H1 (cell line): ENCODE measurements around the gene G6PC3. TPM values are rescaled to one million over a fixed set of nuclear protein-coding genes. Genes with fewer than 3 reads are reported as not detected.

Experiments used
- CTCF ChIA-PET: fragments of 300-600 bp; sonication (Branson Sonifier 250); formaldehyde crosslinking; loops from one replicate; lab custom pipeline; 2021; ENCODE audit not compliant: partially characterized antibody; lab: Charles Lee
- POLR2A ChIA-PET: fragments of 300-600 bp; sonication (Branson Sonifier 250); formaldehyde crosslinking; loops from one replicate; lab custom pipeline; 2021; ENCODE audit warnings: inconsistent platforms; ENCODE audit not compliant: partially characterized antibody; lab: Charles Lee
- DNase-seq, 2 experiments: peaks; one replicate each; pipeline versions ENCODE4 v3.0.0 to v3.0.0-alpha.2; 2010 to 2022; ENCODE audit warnings: low spot score in 2 of 2, low read depth in 1 of 2, mixed read lengths in 1 of 2
- FAIRE-seq: peaks from 2 replicates; lab custom pipeline; 2011; peaks lifted over from hg19 to GRCh38; lab: Jason Lieb, UNC
- H2AFZ ChIP-seq: 2 replicates; pipeline ENCODE4 v1.8.1; 2012; ENCODE audit warnings: low read length, inconsistent platforms
- H2AK5ac ChIP-seq: 2 replicates; pipeline ENCODE4 v1.6.1; 2013; ENCODE audit warnings: low read depth, low read length
- H2BK120ac ChIP-seq: replicated peaks from 2 replicates; pipeline ENCODE3; 2013; ENCODE audit warnings: low read depth, low read length, inconsistent platforms
- H2BK12ac ChIP-seq: 2 replicates; pipeline ENCODE4 v1.6.1; 2013; ENCODE audit warnings: low read depth, low read length
- H2BK15ac ChIP-seq: 2 replicates; pipeline ENCODE4 v1.6.1; 2013; ENCODE audit warnings: low read length
- H2BK20ac ChIP-seq: 2 replicates; pipeline ENCODE4 v1.6.1; 2013; ENCODE audit warnings: low read length
- H2BK5ac ChIP-seq: 2 replicates; pipeline ENCODE4 v1.6.1; 2013; ENCODE audit warnings: low read depth, low read length
- H3K14ac ChIP-seq: 2 replicates; pipeline ENCODE4 v1.6.1; 2013; ENCODE audit warnings: inconsistent platforms; ENCODE audit not compliant: insufficient read length
- H3K18ac ChIP-seq: 2 replicates; pipeline ENCODE4 v1.6.1; 2013; ENCODE audit warnings: low read length; ENCODE audit errors: extremely low read depth
- H3K23ac ChIP-seq: 2 replicates; pipeline ENCODE4 v1.6.1; 2013; ENCODE audit warnings: inconsistent platforms; ENCODE audit not compliant: insufficient read length
- H3K23me2 ChIP-seq: 2 replicates; pipeline ENCODE4 v1.6.1; 2013; ENCODE audit warnings: low read depth, low read length
- H3K27ac ChIP-seq: 2 replicates; pipeline ENCODE4 v1.6.1; 2011; ENCODE audit warnings: low read depth, low read length, inconsistent platforms
- H3K27me3 ChIP-seq, 4 experiments: replicated peaks in 1 of 4; 1 replicate in 1 of 4; 2 replicates in 3 of 4; pipeline versions ENCODE4 v1.6.1 to v1.8.1; 2011 to 2013; ENCODE audit warnings: low read length in 3 of 4, mild to moderate bottlenecking in 3 of 4, inconsistent platforms in 2 of 4, mixed read lengths in 2 of 4, moderate library complexity in 1 of 4; ENCODE audit not compliant: control insufficient read depth in 3 of 4, insufficient read depth in 3 of 4; ENCODE audit errors: extremely low read depth in 1 of 4
- H3K36me3 ChIP-seq, 4 experiments: 2 replicates each; pipeline versions ENCODE4 v1.6.1 to v1.8.1; 2011 to 2013; ENCODE audit warnings: mild to moderate bottlenecking in 4 of 4, low read length in 3 of 4, moderate library complexity in 2 of 4, control low read depth in 1 of 4, inconsistent platforms in 1 of 4; ENCODE audit not compliant: insufficient read depth in 4 of 4, control insufficient read depth in 2 of 4
- H3K4ac ChIP-seq: replicated peaks from 2 replicates; pipeline ENCODE3; 2013; ENCODE audit warnings: low read length, low read depth, mixed read lengths, inconsistent platforms; ENCODE audit not compliant: insufficient read length
- H3K4me1 ChIP-seq, 4 experiments: replicated peaks in 1 of 4; 1 replicate in 1 of 4; 2 replicates in 3 of 4; pipeline versions ENCODE4 v1.6.1 to v1.8.1; 2011 to 2013; ENCODE audit warnings: low read length in 3 of 4, inconsistent platforms in 2 of 4, mixed read lengths in 1 of 4; ENCODE audit not compliant: insufficient read depth in 4 of 4, control insufficient read depth in 3 of 4
- H3K4me2 ChIP-seq, 2 experiments: 2 replicates each; pipeline versions ENCODE4 v1.6.1 to v1.8.1; 2011 to 2013; ENCODE audit warnings: low read depth in 2 of 2, low read length in 2 of 2, control low read depth in 1 of 2, inconsistent platforms in 1 of 2, mild to moderate bottlenecking in 1 of 2; ENCODE audit not compliant: insufficient read depth in 1 of 2
- H3K4me3 ChIP-seq, 4 experiments: fragments of 200-600, 300-600 bp in 1 of 4; sonication (generic), shearing (Covaris generic), sonication (Bioruptor Twin) in 1 of 4; 2 replicates each; pipeline versions ENCODE4 v1.5.1 to v1.8.1; 2011 to 2016; ENCODE audit warnings: low read length in 4 of 4, low read depth in 3 of 4, control low read depth in 2 of 4, inconsistent platforms in 2 of 4, mild to moderate bottlenecking in 2 of 4, mixed read lengths in 1 of 4, moderate library complexity in 1 of 4; ENCODE audit not compliant: insufficient read depth in 2 of 4; ENCODE audit errors: extremely low read depth in 1 of 4
- H3K56ac ChIP-seq: replicated peaks from 2 replicates; pipeline ENCODE3; 2013; ENCODE audit warnings: low read depth, mild to moderate bottlenecking, mixed read lengths, low read length, inconsistent platforms; ENCODE audit not compliant: insufficient read length
- H3K79me1 ChIP-seq: 2 replicates; pipeline ENCODE4 v1.6.1; 2013; ENCODE audit warnings: low read depth, low read length, control low read depth
- H3K79me2 ChIP-seq, 2 experiments: 2 replicates each; pipeline versions ENCODE4 v1.6.1 to v1.8.1; 2012 to 2013; ENCODE audit warnings: low read length in 2 of 2, mild to moderate bottlenecking in 2 of 2, inconsistent platforms in 1 of 2; ENCODE audit not compliant: insufficient read depth in 2 of 2, control insufficient read depth in 1 of 2
- H3K9ac ChIP-seq, 4 experiments: replicated peaks in 1 of 4; 1 replicate in 1 of 4; 2 replicates in 3 of 4; pipeline versions ENCODE4 v1.6.1 to v1.8.1; 2011 to 2013; ENCODE audit warnings: low read depth in 3 of 4, low read length in 3 of 4, control low read depth in 2 of 4, mild to moderate bottlenecking in 2 of 4, moderate library complexity in 2 of 4, inconsistent platforms in 1 of 4; ENCODE audit errors: extremely low read depth in 1 of 4
- H3K9me3 ChIP-seq, 2 experiments: 2 replicates each; pipeline versions ENCODE4 v1.6.1 to v1.8.1; 2012 to 2013; ENCODE audit warnings: mild to moderate bottlenecking in 2 of 2, moderate library complexity in 2 of 2, control low read depth in 1 of 2, inconsistent platforms in 1 of 2, low read depth in 1 of 2, low read length in 1 of 2, mixed read lengths in 1 of 2; ENCODE audit not compliant: insufficient read depth in 2 of 2
- H4K20me1 ChIP-seq, 2 experiments: replicated peaks in 1 of 2; 2 replicates each; pipeline versions ENCODE3 to v1.8.1; 2011 to 2013; ENCODE audit warnings: inconsistent platforms in 2 of 2, low read length in 2 of 2, mild to moderate bottlenecking in 1 of 2; ENCODE audit not compliant: insufficient read depth in 2 of 2, control insufficient read depth in 1 of 2
- H4K5ac ChIP-seq: 2 replicates; pipeline ENCODE4 v1.6.1; 2013; ENCODE audit warnings: low read length, low read depth, mixed read lengths, inconsistent platforms; ENCODE audit not compliant: insufficient read length
- H4K8ac ChIP-seq: 2 replicates; pipeline ENCODE4 v1.8.0; 2013; ENCODE audit warnings: mild to moderate bottlenecking, moderate library complexity, low read length, inconsistent platforms; ENCODE audit not compliant: insufficient read depth; ENCODE audit errors: extremely low read depth
- H4K91ac ChIP-seq: replicated peaks from 2 replicates; pipeline ENCODE3; 2013; ENCODE audit warnings: low read length, mixed read lengths, inconsistent platforms; ENCODE audit not compliant: insufficient read length
- ATF3 ChIP-seq: IDR thresholded peaks from 2 replicates; pipeline ENCODE4 v1.6.1; 2011; ENCODE audit warnings: low read depth, mild to moderate bottlenecking, low read length; ENCODE audit not compliant: insufficient read depth
- JUND ChIP-seq: IDR thresholded peaks from 2 replicates; pipeline ENCODE4 v1.6.1; 2011; ENCODE audit warnings: mild to moderate bottlenecking, improper control_type of control experiment, low read length
- KDM4A ChIP-seq: IDR thresholded peaks from one replicate; pipeline ENCODE4 v1.7.1; 2012; ENCODE audit warnings: low read depth, mild to moderate bottlenecking, moderate library complexity, low read length, inconsistent platforms; ENCODE audit not compliant: severe bottlenecking
- PHF8 ChIP-seq: fragments of 200-600 bp; sonication (generic); conservative IDR thresholded peaks from 2 replicates; pipeline ENCODE4 v1.7.1; 2012; ENCODE audit warnings: low read depth, mild to moderate bottlenecking, inconsistent platforms, low read length, moderate library complexity
- SP2 ChIP-seq: IDR thresholded peaks from 2 replicates; pipeline ENCODE4 v1.6.1; 2012; ENCODE audit warnings: mild to moderate bottlenecking, low read length, inconsistent platforms
- SUZ12 ChIP-seq: fragments of 200-600 bp; sonication (generic); IDR thresholded peaks from 2 replicates; pipeline ENCODE4 v1.6.1; 2012; ENCODE audit warnings: mild to moderate bottlenecking, inconsistent platforms, low read length, moderate library complexity, mixed read lengths
- YY1 ChIP-seq: IDR thresholded peaks from 2 replicates; pipeline ENCODE4 v1.6.1; 2011; ENCODE audit warnings: low read depth, mild to moderate bottlenecking, low read length
- WGBS, 2 experiments: shearing (Covaris generic) in 1 of 2; methylation state at CpG; one replicate each; pipeline versions ENCODE4 v1.1.6 to v1.1.7; 2013 to 2015; ENCODE audit warnings: low lambda C conversion rate in 2 of 2, mixed read lengths in 2 of 2, inconsistent platforms in 1 of 2, low coverage in 1 of 2, missing lambda C conversion rate in 1 of 2; ENCODE audit not compliant: insufficient replicate concordance in 2 of 2, insufficient coverage in 1 of 2, insufficient read length in 1 of 2; ENCODE audit errors: extremely low coverage in 1 of 2, missing lambda C conversion rate in 1 of 2; 5-methylcytosine and 5-hydroxymethylcytosine counted together
- polyA plus RNA-seq, 7 experiments: library from polyadenylated mRNA; depleted of rRNA in 3 of 7; stranded (reverse) in 5 of 7; unstranded in 2 of 7; fragments of >200 nt in 5 of 7; fragments of 200-250 nt in 2 of 7; gene quantifications; 1 replicate in 5 of 7; 2 replicates in 1 of 7; 4 replicates in 1 of 7; pipeline versions ENCODE4 v1.2.1 to v1.2.3, GENCODE V29; 2011 to 2013; ENCODE audit warnings: missing spikeins in 2 of 7, mixed read lengths in 2 of 7
- total RNA-seq: library from RNA; stranded (reverse); fragmentation: NEBNext Ultra II Directional; extraction: Animal tissue kit (Norgen Biotek cat#: 25700); gene quantifications from 2 replicates; pipeline ENCODE4 v1.2.1, GENCODE V29; 2021

The G6PC3 gene
- total and polyA plus RNA-seq, 2 of the 8 experiments (the other 6 are each of a cell fraction or from before 2014, with no cell fraction given), result 104 to 343 TPM

- Histone ChIP-seq H4K8ac (no peak overlapping the region), H2AK5ac (no peak overlapping the region), H3K4ac (no peak overlapping the region), H4K5ac (no peak overlapping the region), H4K91ac (no peak overlapping the region), H4K20me1 (peaks cover 0 to 2% of the 10 kb centered on the region in 2 experiments), H3K79me1 (no peaks in the 10 kb centered on the region), H3K18ac (no peak overlapping the region), H3K79me2 (no peaks in the 10 kb centered on the region), H3K14ac (no peak overlapping the region), H2BK20ac (no peak overlapping the region), H3K27ac (no peak overlapping the region), H3K36me3 (peaks cover 0 to 8% (median 3%) of the 10 kb centered on the region in 4 experiments; a peak in 7 of 8 replicates), H3K9me3 (no peaks in the 10 kb centered on the region), H2BK15ac (no peak overlapping the region), H3K27me3 (no peaks in the 10 kb centered on the region), H3K9ac (no peak overlapping the region), H3K56ac (no peak overlapping the region), H3K4me3 (no peak overlapping the region), H3K4me2 (no peak overlapping the region), H3K23ac (no peak overlapping the region), H2BK120ac (no peak overlapping the region), H2BK12ac (no peak overlapping the region), H3K4me1 (no peaks in the 10 kb centered on the region), H3K23me2 (no peaks in the 10 kb centered on the region), H2BK5ac (no peak overlapping the region), H2AFZ (no peak overlapping the region)
- POLR2A ChIA-PET, result interaction anchor here (1.3 to 6.9 kb wide), 5 partner anchors 8 to 41 kb away, joined by 6 to 55 read pairs (median 23); partner anchors contain the start of gene TMEM101
- 97% methylated on average over 6 of the region's 6 CpGs; no CpG with 5 or more reads in 1 of the 2 experiments for WGBS, 2 experiments
- FAIRE-seq (no peak), DNase-seq (no peak)
- no peak for TF ChIP-seq ATF3
- TF ChIP-seq YY1, result no peak
- no peak for TF ChIP-seq JUND
- TF ChIP-seq SP2, result no peak
- no peak for TF ChIP-seq KDM4A
- 0 out of 2 replicates have a peak, but pooled peaks have one; percentile 28 for TF ChIP-seq SUZ12
- TF ChIP-seq PHF8, result no peak
- CTCF ChIA-PET, result interaction anchor here (0.9 to 13.3 kb wide), 6 partner anchors 16 to 146 kb away, joined by 3 to 108 read pairs (median 4); no protein-coding TSS in a partner anchor
These were observed 46.3 kb upstream of the G6PC3 start for GRCh38 chr17:44024271-44024663.
